ENCODE measurements around the gene LRRC4C.
"Not testable (repeated sequence)": the region's sequence is repeated elsewhere in the genome, so short reads cannot be mapped to it uniquely, and the experiment has no call there.

Gene LRRC4C

GRCh38 chr11:40203606-40204005, 1255.8 kb downstream of the LRRC4C start:
- DNase-seq = no peak

GRCh38 chr11:40202589-40203270, 1256.7 kb downstream of the LRRC4C start:
- DNase-seq = no peak

GRCh38 chr11:40192590-40192989, 1266.9 kb downstream of the LRRC4C start:
- not testable (repeated sequence) for DNase-seq

- no peak for DNase-seq
Measured at GRCh38 chr11:40190294-40190693, 1269.2 kb downstream of the LRRC4C start.

- no peak for DNase-seq
Measured at GRCh38 chr11:40188848-40189247, 1270.6 kb downstream of the LRRC4C start.

- no peak for DNase-seq
Measured at GRCh38 chr11:40187295-40187694, 1272.2 kb downstream of the LRRC4C start.

- DNase-seq = no peak
Measured at GRCh38 chr11:40186437-40187263, 1272.8 kb downstream of the LRRC4C start.

GRCh38 chr11:40185793-40186192, 1273.7 kb downstream of the LRRC4C start:
- DNase-seq = no peak

- DNase-seq = no peak
Measured at GRCh38 chr11:40183073-40184064, 1276.1 kb downstream of the LRRC4C start.

- no peak for DNase-seq
Measured at GRCh38 chr11:40179541-40179940, 1279.9 kb downstream of the LRRC4C start.

GRCh38 chr11:40178470-40178869, 1281.0 kb downstream of the LRRC4C start:
- no peak for DNase-seq

GRCh38 chr11:40175980-40176379, 1283.5 kb downstream of the LRRC4C start:
- no peak for DNase-seq

- no peak for DNase-seq
Measured at GRCh38 chr11:40170078-40170477, 1289.4 kb downstream of the LRRC4C start.

GRCh38 chr11:40168414-40168813, 1291.0 kb downstream of the LRRC4C start:
- DNase-seq = no peak

- not testable (repeated sequence) for DNase-seq
Measured at GRCh38 chr11:40167805-40168204, 1291.6 kb downstream of the LRRC4C start.

- no peak for DNase-seq
Measured at GRCh38 chr11:40166892-40167291, 1292.6 kb downstream of the LRRC4C start.

GRCh38 chr11:40162901-40163883, 1296.3 kb downstream of the LRRC4C start:
- no peak for DNase-seq

GRCh38 chr11:40161854-40162410, 1297.5 kb downstream of the LRRC4C start:
- no peak for DNase-seq

- DNase-seq = no peak
Measured at GRCh38 chr11:40160418-40160817, 1299.0 kb downstream of the LRRC4C start.

- DNase-seq = no peak
Measured at GRCh38 chr11:40149721-40150120, 1309.7 kb downstream of the LRRC4C start.

GRCh38 chr11:40140560-40140959, 1318.9 kb downstream of the LRRC4C start:
- DNase-seq = no peak

Data from activated CD4-positive, alpha-beta T cell treated with anti-CD3 and anti-CD28 coated beads, Interleukin-2, amount 50 U/mL, for 4 hours (primary cell).